ENCODE results near the gene KPNB1. TPM values are rescaled to one million over a fixed set of nuclear protein-coding genes. Genes with fewer than 3 reads are reported as not detected.

The KPNB1 gene
- polyA plus RNA-seq, 2 of the 4 experiments (the other 2 are of a cell fraction) = 315 to 358 TPM

GRCh38 chr17:47649153-47649971 lies at the start of gene KPNB1 (continued):
- TF ChIP-seq USF2 (IDR thresholded peaks at IDR 0.05) (no peak; the same call in 1 of the 2 replicates), KDM5A (IDR thresholded peaks at IDR 0.05) (no peak), RFX5 (IDR thresholded peaks at IDR 0.05) (peak; percentile 95), FOXS1 (CRISPR knock-in tag; IDR thresholded peaks at IDR 0.05) (peak; percentile 95), RNF2 (IDR thresholded peaks at IDR 0.05; ENCODE audit: borderline replicate concordance, low read depth) (no peak), ZC3H11A (IDR thresholded peaks at IDR 0.05) (no peak), HOXA7 (CRISPR knock-in tag; IDR thresholded peaks at IDR 0.05) (peak; percentile 48; the same call in 1 of the 2 replicates), RARB (CRISPR knock-in tag; IDR thresholded peaks at IDR 0.05) (no peak; the same call in 1 of the 2 replicates), HEYL (CRISPR knock-in tag; IDR thresholded peaks at IDR 0.05) (peak; percentile 88), HES2 (IDR thresholded peaks at IDR 0.05) (no peak), POLR2AphosphoS2 (conservative IDR thresholded peaks at IDR 0.05; ENCODE audit: low read length) (no peak), EP300 (IDR thresholded peaks at IDR 0.05) (no peak), MAFK (IDR thresholded peaks at IDR 0.05; ENCODE audit: partially characterized antibody) (no peak), E2F6 (IDR thresholded peaks at IDR 0.05; ENCODE audit: borderline replicate concordance, low read depth) (peak; percentile 86), RCOR1 (IDR thresholded peaks at IDR 0.05; ENCODE audit: low read depth, low read length) (no peak; the same call in 1 of the 2 replicates), MYC (IDR thresholded peaks at IDR 0.05; ENCODE audit: borderline replicate concordance, low read length) (peak; percentile 74), NR3C1 (IDR thresholded peaks at IDR 0.05) (no peak), ESRRA (IDR thresholded peaks at IDR 0.05; ENCODE audit: borderline replicate concordance, low read length) (no peak), BCL3 (IDR thresholded peaks at IDR 0.05) (no peak; the same call in none of the 3 replicates), FOSL2 (IDR thresholded peaks at IDR 0.05) (no peak), FOSL2 (CRISPR knock-in tag; IDR thresholded peaks at IDR 0.05) (peak; percentile 48), PBX3 (IDR thresholded peaks at IDR 0.05) (peak; percentile 96), RAD21 (conservative IDR thresholded peaks at IDR 0.05 in 1 of 2, IDR thresholded peaks at IDR 0.05 in 1 of 2) (0 out of 5 replicates have a peak, but pooled peaks of 1 of the 2 experiments have one; percentile 7), NPAS2 (CRISPR knock-in tag; IDR thresholded peaks at IDR 0.05; ENCODE audit: borderline replicate concordance) (peak; percentile 85), NFE2L2 (conservative IDR thresholded peaks at IDR 0.05; ENCODE audit: low read length) (0 out of 2 replicates have a peak, but pooled peaks have one; percentile 18)

All from A549 (cell line).